ENCODE measurements around the gene IQSEC3.
"Not testable (repeated sequence)": the region's sequence is repeated elsewhere in the genome, so short reads cannot be mapped to it uniquely, and the experiment has no call there.

DNA sequence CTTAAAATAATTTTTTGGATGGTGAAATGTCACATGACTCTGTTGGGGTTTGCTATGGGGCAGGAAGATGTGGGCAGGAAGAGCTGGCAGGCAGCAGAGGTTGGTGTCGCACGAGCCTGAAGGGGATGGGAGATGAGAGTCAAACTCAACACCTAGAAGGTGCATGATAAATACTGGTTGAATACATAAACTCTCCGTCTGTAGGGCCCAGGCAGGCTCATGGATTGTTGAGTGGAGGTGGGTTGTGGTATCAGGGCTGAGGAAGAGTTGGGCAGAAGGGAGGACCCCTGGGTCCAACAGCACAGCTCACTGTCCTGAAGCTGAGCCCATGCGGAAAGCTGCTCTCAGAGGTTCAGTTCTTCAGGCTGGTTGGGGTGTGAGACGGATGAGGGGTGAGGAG, 9.0 kb downstream of the IQSEC3 start:
- TF ChIP-seq, protein P1, sequence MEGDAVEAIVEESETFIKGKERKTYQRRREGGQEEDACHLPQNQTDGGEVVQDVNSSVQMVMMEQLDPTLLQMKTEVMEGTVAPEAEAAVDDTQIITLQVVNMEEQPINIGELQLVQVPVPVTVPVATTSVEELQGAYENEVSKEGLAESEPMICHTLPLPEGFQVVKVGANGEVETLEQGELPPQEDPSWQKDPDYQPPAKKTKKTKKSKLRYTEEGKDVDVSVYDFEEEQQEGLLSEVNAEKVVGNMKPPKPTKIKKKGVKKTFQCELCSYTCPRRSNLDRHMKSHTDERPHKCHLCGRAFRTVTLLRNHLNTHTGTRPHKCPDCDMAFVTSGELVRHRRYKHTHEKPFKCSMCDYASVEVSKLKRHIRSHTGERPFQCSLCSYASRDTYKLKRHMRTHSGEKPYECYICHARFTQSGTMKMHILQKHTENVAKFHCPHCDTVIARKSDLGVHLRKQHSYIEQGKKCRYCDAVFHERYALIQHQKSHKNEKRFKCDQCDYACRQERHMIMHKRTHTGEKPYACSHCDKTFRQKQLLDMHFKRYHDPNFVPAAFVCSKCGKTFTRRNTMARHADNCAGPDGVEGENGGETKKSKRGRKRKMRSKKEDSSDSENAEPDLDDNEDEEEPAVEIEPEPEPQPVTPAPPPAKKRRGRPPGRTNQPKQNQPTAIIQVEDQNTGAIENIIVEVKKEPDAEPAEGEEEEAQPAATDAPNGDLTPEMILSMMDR (conservative IDR thresholded peaks at IDR 0.05; ENCODE audit: low read length): not testable (repeated sequence)
- TF ChIP-seq EZH2phosphoT487 (IDR thresholded peaks at IDR 0.05; ENCODE audit: borderline replicate concordance): not testable (repeated sequence)

Measured in Loucy (cell line).